Midbrain (tissue), 1 donor: ENCODE results near the gene DHDDS.
A peak's percentile ranks its signal among the peaks of the same experiment; 100 is the strongest.

Experiments
- DNase-seq: peaks from one replicate; lab custom pipeline; 2025; lab: John Stamatoyannopoulos, UW

DHDDS gene

DNA sequence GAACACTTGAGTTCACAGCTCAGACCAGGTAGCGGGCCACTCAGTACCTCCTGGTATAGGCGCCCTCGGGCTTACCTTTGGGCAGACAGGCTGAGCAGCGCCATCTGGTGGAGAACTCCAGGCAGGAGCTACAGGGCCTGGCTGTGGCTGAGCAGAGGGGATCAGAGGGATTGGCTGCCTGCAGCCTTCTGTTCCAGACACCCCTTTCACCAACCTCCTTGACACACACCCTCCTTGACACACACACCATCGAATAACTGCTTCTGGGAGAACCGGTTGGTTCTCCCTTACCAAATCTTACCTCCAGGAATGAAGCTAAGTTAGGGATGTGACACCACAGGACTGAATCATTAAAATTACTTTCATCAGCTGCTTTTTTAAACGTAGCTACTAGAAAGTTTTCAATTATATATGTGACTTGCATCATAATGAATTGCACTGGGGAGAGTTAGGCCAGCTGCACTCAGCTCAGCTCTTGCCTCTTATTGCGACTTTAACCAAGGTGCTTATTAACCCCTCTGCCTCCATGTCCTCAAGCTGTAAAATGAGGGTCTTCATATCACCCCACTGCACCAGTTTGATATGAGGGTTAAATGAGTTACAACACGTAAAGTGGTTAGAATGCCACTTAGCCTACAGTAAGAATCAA lies 14.9 kb upstream of the DHDDS start:
- DNase-seq = peak; percentile 47

DNA sequence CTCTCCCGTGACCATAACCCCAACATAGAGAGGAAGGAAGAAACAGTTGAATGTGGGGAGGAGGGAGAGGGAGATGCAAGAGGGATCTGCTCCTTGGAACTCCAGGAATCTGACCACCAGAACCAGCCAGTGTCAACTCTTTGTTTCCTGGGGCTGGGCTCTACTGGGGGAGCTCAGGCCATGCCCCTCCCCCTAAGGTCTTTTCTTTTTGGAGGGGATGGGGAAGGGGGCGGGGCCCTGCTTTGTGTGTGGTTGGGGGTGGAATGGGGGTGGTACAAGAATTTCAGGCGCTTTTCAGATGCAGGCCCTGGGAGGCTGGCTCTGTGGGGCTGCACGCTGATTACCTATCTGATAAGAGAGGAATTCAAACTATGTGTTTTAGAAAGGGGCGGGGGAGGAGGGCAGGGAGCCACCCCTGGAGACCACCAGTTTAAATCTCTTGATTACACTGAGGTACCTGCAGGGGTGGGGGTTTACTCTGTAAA lies 13.2 kb upstream of the DHDDS start:
- no peak for DNase-seq

DNA sequence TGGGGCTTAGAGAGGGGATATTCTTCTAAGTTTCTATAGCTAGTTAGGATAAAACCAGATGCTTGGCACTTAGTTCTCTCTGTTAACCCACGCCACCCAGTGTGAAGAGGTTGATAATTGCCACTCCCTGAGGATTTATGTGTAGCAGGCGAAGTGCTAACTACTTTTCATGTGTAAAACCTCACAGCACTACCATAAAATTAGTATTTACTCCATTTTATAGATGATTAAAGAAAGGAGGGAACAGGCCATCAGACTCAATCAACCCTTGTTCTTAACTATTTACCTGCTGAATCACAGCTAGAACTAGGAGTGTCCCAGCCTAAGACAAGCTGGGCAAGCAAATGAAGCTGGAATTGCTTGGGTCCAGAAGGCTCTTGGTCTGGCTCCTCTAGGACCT lies 12.6 kb upstream of the DHDDS start:
- no peak for DNase-seq

DNA sequence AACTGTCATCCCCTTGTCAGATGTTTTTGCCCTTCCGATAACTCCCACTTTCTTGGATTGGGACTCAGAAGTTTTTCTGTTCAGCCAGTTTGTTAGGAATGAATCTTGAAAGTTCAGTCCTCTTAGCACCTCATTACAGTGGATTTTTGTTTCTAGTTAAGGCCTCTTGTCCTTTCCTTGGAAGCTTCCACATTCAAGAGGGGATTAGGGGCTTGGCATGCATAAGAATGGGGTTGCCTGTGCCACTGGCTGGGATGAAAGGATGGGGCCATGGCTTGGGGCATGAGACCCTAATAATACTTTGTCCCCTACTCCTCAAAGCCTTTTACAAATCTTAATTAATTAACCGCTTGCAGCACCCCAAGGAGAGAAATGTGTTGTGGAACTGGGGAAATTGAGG lies 2.4 kb upstream of the DHDDS start:
- DNase-seq = no peak

DNA sequence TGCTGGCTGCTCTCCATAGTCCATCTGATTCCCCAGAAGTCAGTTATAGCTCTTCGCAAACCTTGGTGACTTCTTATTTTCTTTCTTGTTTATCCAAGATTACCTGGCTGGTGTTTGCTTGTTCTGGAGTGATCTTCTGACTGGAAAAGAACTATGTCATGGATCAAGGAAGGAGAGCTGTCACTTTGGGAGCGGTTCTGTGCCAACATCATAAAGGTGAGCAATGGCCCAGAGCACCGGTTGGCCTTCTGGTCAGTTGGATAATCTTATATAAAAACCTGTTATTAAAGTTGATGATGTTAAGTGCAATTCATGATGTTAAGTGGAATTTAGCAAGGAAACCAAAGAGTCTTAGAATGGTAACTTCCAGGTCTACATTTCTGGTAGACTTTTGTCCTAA lies 672 bp downstream of the DHDDS start:
- DNase-seq = no peak

DNA sequence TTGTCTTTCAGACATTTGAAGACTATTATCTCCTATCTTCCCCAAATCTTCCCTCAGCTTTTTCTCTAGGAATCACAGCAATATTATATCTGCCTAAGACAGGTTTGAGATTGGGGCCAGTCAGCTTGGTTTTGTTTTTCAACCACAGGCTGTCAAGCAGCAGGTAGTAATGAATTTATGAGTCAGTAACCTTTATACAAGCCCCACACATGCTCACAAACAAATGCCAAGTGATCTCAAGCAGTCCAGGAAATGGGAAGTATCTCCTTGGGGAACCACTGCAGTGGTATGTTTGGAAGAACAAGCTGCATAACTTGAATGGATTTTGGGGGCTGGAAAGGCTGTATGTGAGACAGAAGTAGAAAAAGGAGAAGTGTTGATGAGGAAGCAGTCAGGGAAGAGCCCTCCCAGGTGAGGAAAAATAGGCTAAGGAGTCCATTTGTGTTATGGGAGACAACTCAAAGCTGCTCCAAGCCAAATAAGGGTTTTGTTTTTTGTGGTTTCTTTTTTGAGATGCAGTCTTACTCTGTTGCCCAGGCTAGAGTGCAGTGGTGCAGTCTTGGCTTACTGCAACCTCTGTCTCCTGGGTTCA lies 2.1 kb downstream of the DHDDS start:
- no peak for DNase-seq

DNA sequence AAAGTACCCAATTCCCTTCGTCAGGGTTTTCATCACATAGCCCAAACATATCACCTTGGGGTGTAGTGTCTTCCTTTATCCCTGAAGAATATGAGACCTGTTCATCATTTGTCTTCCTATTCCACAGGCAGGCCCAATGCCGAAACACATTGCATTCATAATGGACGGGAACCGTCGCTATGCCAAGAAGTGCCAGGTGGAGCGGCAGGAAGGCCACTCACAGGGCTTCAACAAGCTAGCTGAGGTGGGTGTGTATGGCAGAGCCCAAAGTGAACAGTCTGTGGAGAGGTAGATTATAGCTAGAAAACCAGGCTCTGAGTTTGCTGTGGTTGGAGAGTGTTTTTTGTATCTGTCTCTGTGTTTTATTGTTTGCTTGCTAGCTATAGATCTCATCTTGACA lies 5.9 kb downstream of the DHDDS start:
- no peak for DNase-seq

DNA sequence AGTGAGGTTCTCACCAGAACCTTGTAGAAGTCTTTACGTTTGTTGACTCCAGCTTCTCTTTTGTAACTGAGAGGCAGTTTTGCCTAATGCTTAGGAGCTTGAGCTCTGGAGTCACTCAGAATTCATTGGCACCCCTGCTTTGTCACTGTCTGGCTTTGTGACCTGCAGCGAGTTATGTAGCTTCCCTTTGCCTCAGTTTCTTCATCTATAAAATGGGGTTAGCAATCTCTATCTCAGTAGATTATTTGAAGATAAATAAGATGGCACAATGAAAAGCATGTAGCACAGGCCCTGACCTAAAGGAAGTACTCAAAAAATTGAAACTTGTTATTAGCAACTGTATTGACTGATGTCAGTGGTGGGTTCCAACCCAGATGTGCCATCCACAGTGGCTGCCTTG lies 8.1 kb downstream of the DHDDS start:
- DNase-seq = no peak

DNA sequence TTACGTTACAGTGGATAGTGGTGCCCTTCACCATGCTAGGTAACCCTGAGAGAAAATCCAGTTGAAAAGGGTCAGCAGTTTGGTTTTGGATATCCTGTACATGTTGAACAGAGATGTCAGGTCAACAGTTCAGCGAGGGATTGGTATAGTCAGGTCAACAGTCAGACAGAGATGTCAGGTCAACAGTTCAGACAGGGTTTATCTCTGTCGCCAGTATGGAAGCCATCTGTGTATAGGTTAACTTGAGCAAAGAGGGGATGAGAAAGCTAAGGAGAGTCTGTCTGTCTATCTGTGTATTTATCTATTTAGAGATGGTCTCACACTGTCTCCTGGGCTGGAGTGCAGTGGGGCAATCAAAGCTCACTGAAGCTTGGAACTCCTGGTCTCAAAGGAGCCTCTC lies 17.7 kb downstream of the DHDDS start:
- DNase-seq = no peak

DNA sequence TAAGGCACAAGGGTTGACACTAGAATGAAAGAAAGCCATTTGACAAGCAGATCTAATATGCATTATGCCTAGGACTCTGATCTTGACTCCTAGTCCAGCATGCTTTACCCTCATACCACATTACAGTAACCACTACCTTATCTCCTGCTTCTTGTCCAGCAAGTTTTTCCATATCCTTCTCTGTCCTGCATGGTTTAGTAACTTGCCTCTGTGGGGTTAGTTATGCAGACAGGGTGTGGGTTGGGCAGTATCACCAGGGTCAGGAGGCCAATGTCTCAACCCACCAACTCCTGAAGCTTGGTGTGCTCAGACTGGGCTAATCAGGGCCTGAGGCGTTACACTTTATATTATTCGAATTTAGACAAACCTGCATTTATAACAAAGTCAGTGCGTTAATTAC lies 18.8 kb downstream of the DHDDS start:
- DNase-seq = no peak

DNA sequence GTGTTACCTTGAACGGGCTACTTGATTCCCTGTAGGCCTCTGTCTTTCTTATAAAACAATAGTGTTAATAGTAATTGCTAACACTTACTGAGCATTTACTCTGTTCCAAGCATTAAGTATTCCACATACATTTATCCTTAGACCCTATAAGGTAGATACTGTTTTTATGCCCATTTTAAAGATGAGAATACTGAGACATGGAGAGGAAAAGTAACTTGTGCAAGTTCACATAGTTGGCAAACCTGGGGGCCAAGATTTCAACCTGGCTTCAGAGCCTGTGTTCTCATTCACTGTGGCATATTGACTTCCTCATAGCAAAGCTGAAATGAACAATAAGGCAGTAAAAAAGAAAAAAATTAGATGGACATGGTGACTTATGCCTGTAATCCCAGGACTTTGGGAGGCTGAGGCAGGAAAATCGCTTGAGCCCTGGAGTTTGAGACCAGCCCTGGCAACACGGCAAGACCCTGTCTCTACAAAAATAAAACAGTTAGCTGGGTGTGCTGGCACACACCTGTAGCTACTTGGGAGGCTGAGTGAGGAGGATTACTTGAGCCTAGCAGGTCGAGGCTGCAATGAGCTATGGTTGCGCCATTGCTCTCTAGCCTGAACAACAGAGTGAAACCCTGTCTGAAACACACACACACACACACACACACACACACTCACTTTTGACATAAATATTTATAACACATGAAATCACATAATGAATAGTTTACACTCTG lies 20.5 kb downstream of the DHDDS start:
- no peak for DNase-seq

DNA sequence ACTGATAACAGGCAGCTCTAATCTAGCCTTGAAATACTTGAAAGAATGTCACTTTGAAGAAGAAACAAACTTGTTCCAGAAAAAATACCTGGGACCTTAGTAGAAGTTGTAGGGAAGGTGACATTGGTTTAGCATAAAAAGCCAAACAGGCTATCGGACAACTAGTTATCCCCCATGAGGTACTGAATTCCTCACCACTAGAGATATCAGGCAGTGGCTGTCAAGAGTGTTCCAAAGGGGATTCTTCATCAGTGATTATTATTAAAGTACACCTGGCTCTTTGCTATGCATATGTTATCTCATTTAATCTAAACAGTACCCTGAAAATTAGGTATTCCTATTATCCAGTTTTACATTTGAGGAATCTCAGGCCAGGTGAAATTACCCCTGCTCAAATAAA lies 27.0 kb downstream of the DHDDS start:
- no peak for DNase-seq

DNA sequence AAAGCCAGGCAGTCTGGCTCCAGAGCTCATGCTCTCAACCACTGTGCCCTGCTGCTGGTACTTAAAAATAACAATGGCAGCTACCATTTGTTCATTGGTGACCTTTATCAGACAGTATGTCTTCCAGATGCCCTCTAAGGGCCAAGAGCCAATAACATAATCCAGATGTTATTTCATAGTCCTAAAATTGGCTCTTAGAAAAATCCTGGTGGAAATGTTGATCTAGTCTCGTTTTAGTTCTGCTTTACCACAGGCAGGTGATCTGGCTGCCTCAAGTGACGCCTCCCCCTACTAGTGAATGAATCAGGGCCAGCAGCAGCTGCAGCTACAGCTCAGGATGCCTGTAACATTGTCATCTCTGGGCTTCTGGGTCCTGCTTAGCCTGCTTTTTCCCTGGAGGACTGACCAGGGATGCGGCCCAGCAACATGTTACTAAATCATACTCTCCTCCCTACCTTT lies 27.5 kb downstream of the DHDDS start:
- no peak for DNase-seq

DNA sequence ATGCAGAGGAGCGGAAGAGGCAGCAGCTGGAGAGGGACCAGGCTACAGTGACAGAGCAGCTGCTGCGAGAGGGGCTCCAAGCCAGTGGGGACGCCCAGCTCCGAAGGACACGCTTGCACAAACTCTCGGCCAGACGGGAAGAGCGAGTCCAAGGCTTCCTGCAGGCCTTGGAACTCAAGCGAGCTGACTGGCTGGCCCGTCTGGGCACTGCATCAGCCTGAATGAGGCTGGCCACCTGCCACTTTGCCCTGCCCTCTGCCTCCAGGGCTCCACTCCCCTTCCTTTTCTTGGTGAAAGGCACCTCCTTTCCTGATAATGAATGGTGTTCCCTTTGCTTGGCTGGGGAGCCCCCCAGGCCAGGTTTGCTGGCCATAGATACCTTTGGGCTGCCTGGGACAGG lies 36.8 kb downstream of the DHDDS start:
- no peak for DNase-seq

DNA sequence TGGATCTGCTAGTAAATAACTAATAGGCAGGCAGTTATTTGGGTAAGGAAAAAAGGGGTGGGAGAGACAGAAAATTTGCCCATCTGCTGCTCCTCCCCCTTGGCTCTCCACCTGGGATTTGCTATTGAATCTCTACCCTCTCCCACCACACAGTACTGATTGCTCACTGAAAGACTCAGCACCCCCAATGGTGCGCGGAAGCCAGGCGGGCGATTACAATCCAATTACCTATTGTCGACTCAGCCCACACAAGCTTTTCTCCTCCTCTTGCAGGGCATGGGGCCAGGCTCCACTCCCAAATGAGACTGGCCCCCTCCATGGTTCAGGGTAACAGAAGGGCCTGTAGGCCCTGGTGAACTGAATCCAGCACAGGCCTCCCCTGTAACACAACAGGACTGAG lies 37.4 kb downstream of the DHDDS start:
- DNase-seq = no peak

DNA sequence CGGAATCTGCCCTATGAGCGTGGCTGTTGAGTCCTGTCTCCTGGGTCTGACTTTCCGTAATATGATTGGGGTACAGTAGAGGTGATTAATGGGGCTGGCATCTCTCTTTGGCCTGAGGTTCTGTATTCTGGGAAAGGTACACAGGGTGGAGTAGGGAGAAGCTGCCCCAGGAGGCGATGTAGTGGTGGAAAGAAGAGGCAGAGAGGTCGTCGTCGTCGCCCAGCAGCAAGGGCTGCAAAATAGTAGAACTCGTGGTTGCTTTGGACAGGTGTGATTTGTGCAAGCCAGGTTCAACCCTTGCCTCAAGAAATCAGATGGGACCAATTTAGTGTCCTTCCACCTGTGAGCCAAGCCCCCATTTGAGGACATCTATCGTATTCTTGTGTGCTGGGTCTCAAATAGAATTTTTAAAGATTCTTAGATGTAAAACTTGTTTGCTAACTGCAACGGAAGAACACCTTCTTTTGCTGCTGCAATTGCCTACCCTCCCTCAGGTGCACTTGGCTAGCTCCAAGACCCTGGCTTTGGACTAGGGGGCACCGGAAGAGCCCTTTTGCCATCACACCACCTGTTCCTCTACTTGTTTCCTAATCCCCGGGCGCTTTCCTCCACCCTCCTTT lies 38.9 kb downstream of the DHDDS start:
- DNase-seq = no peak

DNA sequence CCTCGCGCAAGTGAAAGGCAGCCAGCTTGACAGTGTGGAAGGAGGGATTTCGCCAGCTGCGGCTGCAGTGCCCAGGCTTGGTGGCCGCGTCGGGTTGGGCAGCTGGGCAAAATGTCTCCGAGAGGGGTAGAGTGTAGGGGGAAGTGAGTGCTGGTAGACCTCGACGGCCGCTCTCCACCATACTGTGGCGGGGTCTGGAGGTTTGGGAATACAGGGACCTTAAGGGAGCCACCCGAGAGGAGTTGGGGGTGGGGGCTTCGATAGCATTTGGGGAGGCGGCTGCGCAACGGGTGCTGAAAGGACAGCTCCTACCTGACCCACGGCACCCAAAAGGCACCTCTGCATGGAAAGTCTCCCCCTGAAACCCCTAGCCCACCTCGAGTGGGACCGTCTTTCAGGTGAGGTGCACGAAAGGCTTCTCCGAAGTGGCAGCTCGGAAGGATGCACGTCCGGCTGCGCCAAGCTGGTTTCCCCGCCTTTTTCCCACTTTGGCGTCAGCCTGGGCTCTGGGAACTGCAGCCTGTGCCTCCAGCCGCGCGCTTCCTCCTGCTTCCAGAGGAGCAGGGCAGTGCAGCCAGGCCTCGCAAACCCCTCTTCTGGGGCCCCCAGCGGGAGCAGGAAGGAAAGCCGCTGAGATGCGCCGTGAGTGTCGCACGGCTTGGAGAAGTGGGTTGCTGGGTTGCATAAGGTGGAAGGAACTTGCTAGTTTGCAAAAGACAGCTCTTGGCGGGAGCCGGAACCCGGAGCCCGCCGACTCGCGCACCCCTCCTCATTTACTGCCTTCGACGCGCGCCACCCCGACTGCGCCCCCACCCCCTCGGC lies 39.6 kb downstream of the DHDDS start:
- DNase-seq = peak; percentile 36

DNA sequence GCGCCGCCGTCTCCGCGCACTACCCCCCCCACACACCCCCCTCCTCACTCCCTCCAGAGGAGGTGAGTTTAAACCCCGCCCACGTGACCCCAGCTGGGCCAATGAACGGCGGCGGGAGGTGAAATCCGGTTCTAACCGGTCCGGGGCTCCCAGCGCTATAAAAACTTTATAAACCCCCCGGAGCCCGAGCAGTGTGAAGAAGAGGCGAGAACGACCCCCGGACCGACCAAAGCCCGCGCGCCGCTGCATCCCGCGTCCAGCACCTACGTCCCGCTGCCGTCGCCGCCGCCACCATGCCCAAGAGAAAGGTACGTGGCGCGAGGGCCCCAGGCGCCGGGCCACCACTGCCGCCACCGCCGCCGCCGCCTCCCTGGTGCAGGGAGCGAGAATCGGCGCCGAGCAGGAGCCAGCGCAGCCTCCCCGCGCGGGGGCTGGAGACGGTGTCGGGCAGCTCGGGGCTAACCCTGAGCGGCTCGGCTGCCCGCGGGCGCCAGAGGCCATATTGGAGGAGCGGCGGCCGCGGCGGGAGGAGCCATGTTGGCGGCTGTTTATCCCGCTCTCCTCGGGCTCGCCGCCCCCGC lies 40.3 kb downstream of the DHDDS start, which contains the start of gene HMGN2:
Gene HMGN2 (plus strand): TSS at position 121 of the 581 bp plus-strand sequence. CDS start 173 bp downstream, at position 294.
- DNase-seq = peak; percentile 96

DNA sequence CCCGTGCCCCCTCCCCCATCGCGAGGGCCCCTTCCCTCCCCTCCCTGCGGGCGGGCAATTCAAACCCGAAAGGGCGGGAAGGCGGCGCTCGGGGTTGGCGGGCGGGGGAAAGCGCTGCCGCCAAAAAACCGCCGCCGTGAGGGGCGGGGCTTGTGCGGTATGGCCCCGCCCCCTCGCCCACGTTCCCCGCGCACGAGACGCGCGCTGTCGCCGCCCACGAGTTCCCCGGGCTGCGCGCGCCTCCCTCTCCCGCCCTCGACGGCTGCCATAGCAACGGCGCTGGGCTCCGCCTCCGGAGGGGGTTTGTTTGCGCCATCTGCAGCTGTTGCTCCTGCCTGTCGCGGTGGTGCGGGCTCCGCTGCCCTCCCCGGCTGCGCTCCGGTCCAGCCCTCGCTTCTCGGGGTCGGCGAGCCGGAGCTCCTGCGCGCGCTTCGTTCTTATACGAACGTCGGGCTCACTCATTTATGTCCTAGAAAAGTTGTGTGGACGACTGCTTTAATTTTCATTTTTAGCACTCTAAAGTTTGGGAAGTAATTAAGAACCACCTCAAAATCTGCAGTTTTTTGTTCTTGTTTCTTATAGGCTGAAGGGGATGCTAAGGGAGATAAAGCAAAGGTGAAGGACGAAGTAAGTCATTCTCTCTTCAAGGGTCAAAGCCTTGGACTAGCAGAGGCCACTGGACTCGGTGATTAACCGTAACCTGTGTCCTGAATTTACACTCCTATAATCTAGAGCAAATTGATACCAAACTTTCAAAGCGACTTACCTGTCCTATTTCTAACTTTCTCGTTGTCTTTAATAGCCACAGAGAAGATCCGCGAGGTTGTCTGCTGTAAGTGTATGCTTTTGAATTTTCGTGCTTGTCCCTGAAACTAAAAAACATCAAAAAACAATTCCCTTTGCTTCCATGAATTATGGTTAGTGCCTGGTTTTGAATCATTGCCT lies 41.1 kb downstream of the DHDDS start:
- peak; percentile 98 for DNase-seq

DNA sequence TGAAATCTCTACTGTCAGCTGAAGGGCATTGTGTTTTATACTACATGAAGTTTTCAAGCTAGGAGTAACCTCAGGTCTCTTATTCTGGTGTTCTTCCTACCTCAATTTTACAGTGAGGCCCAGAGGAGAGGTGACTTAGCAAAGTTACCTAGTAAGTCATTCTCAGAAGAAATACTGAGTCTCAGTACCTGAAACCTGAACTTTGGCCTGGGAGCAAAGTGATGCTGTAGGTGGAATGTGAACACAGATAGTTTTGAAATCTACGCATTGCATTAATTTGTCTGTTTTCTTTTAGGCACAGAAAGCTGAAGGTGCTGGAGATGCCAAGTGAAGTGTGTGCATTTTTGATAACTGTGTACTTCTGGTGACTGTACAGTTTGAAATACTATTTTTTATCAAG lies 42.7 kb downstream of the DHDDS start:
- no peak for DNase-seq
